Mesothelial cell of epicardium (in vitro differentiated cells): ENCODE measurements around the gene NUFIP2. TPM values are rescaled to one million over a fixed set of nuclear protein-coding genes. Genes with fewer than 3 reads are reported as not detected.

Experiments used
- DNase-seq, 2 experiments: peaks; one replicate each; pipeline ENCODE4 v3.0.0; 2021; ENCODE audit warnings: low spot score in 2 of 2; ENCODE audit not compliant: unreplicated experiment in 2 of 2
- H3K27ac Mint-ChIP-seq: 2 replicates; pipeline ENCODE4 v1.8.0; 2021; ENCODE audit warnings: mixed read lengths
- H3K27me3 Mint-ChIP-seq: 2 replicates; pipeline ENCODE4 v1.8.0; 2021; ENCODE audit warnings: low read depth, mixed read lengths
- H3K36me3 Mint-ChIP-seq: 2 replicates; pipeline ENCODE4 v1.8.0; 2021; ENCODE audit warnings: mixed read lengths
- H3K4me1 Mint-ChIP-seq: 2 replicates; pipeline ENCODE4 v1.8.0; 2021; ENCODE audit warnings: mixed read lengths
- H3K4me3 Mint-ChIP-seq: 2 replicates; pipeline ENCODE4 v1.8.0; 2021; ENCODE audit warnings: mild to moderate bottlenecking, moderate library complexity, mixed read lengths
- H3K9me3 Mint-ChIP-seq: 2 replicates; pipeline ENCODE4 v1.8.0; 2021; ENCODE audit warnings: mixed read lengths
- CTCF ChIP-seq: fragments of 200-600 bp; sonication (generic); IDR thresholded peaks from one replicate; pipeline ENCODE4 v1.5.0; 2021; ENCODE audit warnings: antibody characterized with exemption; ENCODE audit not compliant: unreplicated experiment
- total RNA-seq: library from RNA; stranded (reverse); gene quantifications from 3 replicates; pipeline ENCODE4 v1.2.1, GENCODE V29; 2021

NUFIP2 gene
- total RNA-seq, 1 donor from 2014 or later: 59.8 TPM

- Mint-ChIP-seq H3K4me3 (no peak overlapping the region), H3K36me3 (no peaks in the 10 kb centered on the region), H3K27me3 (no peaks in the 10 kb centered on the region), H3K9me3 (no peaks in the 10 kb centered on the region), H3K27ac (no peak overlapping the region), H3K4me1 (peaks cover 3% of the 10 kb centered on the region)
- DNase-seq: no peak
- no peak for TF ChIP-seq CTCF
These were observed 37.2 kb upstream of the NUFIP2 start for GRCh38 chr17:29331075-29331707.

- H3K36me3 Mint-ChIP-seq: no peaks in the 10 kb centered on the region
- no peak overlapping the region for H3K4me3 Mint-ChIP-seq
- H3K9me3 Mint-ChIP-seq: no peaks in the 10 kb centered on the region
- no peak for TF ChIP-seq CTCF
- H3K4me1 Mint-ChIP-seq: peaks cover 3% of the 10 kb centered on the region
- DNase-seq: no peak
- H3K27ac Mint-ChIP-seq: no peak overlapping the region
- peaks cover 5% of the 10 kb centered on the region for H3K27me3 Mint-ChIP-seq
These were observed 33.5 kb upstream of the NUFIP2 start for GRCh38 chr17:29327412-29327811.

GRCh38 chr17:29326023-29326813, 32.3 kb upstream of the NUFIP2 start:
- Mint-ChIP-seq H3K36me3 (no peaks in the 10 kb centered on the region), H3K9me3 (no peaks in the 10 kb centered on the region), H3K27ac (no peak overlapping the region), H3K4me1 (no peaks in the 10 kb centered on the region), H3K27me3 (peaks cover 5% of the 10 kb centered on the region), H3K4me3 (no peak overlapping the region)
- no peak for TF ChIP-seq CTCF
- DNase-seq: no peak

GRCh38 chr17:29322363-29322762, 28.4 kb upstream of the NUFIP2 start:
- no peak overlapping the region for H3K4me3 Mint-ChIP-seq
- no peak for DNase-seq
- H3K27me3 Mint-ChIP-seq: peaks cover 12% of the 10 kb centered on the region
- no peak overlapping the region for H3K27ac Mint-ChIP-seq
- no peaks in the 10 kb centered on the region for H3K36me3 Mint-ChIP-seq
- no peak for TF ChIP-seq CTCF
- H3K4me1 Mint-ChIP-seq: no peaks in the 10 kb centered on the region
- H3K9me3 Mint-ChIP-seq: no peaks in the 10 kb centered on the region

GRCh38 chr17:29303386-29303785, 9.4 kb upstream of the NUFIP2 start:
- no peak for TF ChIP-seq CTCF
- Mint-ChIP-seq H3K27me3 (no peaks in the 10 kb centered on the region), H3K27ac (no peak overlapping the region), H3K4me1 (no peaks in the 10 kb centered on the region), H3K4me3 (no peak overlapping the region), H3K36me3 (no peaks in the 10 kb centered on the region), H3K9me3 (no peaks in the 10 kb centered on the region)
- no peak for DNase-seq
